Loucy (cell line): ENCODE results near the gene STXBP4.

ENCODE experiments used
- EZH2phosphoT487 ChIP-seq: fragments of 200-600 bp; IDR thresholded peaks from 2 replicates; pipeline ENCODE4 v1.6.1; 2018; ENCODE audit warnings: antibody characterized with exemption, mild to moderate bottlenecking, moderate library complexity, borderline replicate concordance
- TF ChIP-seq, protein P1 (sequence below): fragments of 200-600 bp; sonication (generic); conservative IDR thresholded peaks from 2 replicates; pipeline ENCODE4 v1.5.1; 2014; ENCODE audit warnings: mild to moderate bottlenecking, antibody characterized with exemption, low read length

DNA sequence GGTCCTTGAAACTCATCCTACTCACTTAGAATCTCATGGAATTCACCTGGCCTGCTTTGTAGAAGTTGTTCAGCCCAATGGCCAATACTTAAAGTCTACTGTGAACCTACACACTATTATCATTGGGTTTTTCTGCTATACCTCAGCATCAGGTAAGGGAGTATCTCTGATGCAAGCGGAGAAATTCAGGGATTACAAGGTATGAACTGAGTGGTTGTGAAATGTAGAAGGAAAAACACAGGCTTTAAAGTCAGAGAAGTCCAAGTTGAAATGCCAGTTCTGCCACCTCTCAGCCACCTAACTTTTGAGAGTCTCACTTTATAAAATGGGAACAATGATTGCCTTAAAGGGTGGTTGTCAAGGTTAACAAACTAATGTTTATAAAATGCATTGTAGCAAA, 31.1 kb upstream of the STXBP4 start:
- TF ChIP-seq, protein P1, sequence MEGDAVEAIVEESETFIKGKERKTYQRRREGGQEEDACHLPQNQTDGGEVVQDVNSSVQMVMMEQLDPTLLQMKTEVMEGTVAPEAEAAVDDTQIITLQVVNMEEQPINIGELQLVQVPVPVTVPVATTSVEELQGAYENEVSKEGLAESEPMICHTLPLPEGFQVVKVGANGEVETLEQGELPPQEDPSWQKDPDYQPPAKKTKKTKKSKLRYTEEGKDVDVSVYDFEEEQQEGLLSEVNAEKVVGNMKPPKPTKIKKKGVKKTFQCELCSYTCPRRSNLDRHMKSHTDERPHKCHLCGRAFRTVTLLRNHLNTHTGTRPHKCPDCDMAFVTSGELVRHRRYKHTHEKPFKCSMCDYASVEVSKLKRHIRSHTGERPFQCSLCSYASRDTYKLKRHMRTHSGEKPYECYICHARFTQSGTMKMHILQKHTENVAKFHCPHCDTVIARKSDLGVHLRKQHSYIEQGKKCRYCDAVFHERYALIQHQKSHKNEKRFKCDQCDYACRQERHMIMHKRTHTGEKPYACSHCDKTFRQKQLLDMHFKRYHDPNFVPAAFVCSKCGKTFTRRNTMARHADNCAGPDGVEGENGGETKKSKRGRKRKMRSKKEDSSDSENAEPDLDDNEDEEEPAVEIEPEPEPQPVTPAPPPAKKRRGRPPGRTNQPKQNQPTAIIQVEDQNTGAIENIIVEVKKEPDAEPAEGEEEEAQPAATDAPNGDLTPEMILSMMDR = no peak
- TF ChIP-seq EZH2phosphoT487 = no peak
